GM19240 (cell line): ENCODE data around the gene MMP14.

Source experiments
- DNase-seq: peaks from one replicate; pipeline ENCODE4 v3.0.0; 2011; ENCODE audit warnings: low spot score; ENCODE audit not compliant: insufficient read length

Gene MMP14

DNA sequence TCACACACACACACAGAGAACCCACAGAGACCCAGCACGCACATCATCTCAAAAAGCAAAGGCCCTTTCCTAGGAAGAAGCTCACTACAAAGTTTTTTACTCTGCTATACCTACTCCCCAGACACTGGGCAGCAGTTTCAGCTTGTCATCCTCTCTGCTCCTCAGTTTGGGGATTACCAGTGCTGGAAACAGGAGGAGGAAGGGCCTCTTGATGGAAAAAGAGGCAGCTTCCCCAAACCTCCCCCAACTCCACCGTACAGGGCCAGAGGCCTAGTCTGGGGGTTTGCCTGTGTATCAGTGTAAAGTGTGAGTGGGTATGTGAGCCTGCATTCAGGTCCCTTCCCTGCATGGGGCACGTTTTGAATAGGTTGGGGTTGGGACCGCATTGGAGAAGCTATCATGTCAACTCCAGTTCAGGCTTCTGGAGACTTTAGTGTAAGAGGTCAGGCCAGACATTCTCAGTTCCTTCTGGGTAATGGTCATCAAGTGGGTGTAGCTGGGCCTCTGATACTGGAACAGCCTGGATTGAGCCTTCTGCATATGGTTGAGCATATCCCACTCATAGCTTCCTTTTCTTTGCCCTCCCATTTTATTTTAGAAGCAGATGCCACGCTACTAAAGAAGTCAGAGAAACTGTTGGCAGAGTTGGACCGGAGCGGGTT is 47.8 kb downstream of the MMP14 start:
- DNase-seq: no peak

GRCh38 chr14:22884738-22885523 is 48.5 kb downstream of the MMP14 start:
- DNase-seq: no peak

DNA sequence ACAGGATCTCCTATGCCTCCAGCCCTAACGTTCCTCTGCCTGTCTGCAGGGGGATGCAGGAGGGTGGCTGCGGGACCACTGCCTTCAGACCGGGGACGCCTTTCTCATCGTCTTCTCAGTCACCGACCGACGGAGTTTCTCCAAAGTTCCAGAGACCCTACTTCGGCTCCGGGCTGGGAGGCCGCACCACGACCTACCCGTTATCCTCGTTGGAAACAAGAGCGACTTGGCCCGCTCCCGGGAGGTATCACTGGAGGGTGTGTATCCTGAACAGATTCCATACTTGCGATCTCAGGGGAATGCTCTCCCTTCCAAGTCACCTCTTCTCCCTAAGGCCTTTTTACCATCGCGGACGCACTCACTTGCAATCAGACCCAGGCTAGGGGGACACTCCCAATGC is 49.6 kb downstream of the MMP14 start:
- DNase-seq: no peak

DNA sequence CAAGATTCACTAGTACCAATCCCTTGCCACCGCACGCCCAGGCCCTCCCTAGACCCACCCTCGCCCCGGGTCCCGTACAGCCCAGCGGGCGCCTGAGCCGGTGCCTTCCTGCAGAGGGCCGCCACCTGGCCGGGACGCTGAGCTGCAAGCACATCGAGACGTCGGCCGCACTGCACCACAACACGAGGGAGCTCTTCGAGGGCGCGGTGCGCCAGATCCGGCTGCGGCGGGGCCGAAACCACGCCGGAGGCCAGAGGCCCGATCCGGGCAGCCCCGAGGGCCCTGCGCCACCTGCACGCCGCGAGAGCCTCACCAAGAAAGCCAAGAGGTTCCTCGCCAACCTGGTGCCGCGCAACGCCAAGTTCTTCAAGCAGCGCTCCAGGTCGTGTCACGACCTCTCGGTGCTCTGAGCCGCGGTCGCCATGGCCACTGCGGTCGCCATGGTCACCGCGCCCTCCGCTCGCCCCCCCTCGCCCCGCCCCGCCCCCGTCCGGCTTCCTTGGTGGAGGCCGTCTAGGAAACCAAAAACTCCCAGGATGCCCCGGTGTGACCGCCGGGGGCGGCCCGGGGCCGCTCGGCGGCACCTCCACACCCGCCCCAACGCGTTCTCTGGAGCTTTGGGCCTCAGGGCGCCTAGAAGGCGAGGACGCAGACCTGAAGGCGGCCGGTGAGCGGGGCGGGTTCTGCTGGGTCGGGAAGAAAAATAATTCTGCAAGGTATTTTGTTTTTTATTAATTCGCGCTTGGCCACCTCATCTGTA is 50.3 kb downstream of the MMP14 start:
- DNase-seq: peak; percentile 70

DNA sequence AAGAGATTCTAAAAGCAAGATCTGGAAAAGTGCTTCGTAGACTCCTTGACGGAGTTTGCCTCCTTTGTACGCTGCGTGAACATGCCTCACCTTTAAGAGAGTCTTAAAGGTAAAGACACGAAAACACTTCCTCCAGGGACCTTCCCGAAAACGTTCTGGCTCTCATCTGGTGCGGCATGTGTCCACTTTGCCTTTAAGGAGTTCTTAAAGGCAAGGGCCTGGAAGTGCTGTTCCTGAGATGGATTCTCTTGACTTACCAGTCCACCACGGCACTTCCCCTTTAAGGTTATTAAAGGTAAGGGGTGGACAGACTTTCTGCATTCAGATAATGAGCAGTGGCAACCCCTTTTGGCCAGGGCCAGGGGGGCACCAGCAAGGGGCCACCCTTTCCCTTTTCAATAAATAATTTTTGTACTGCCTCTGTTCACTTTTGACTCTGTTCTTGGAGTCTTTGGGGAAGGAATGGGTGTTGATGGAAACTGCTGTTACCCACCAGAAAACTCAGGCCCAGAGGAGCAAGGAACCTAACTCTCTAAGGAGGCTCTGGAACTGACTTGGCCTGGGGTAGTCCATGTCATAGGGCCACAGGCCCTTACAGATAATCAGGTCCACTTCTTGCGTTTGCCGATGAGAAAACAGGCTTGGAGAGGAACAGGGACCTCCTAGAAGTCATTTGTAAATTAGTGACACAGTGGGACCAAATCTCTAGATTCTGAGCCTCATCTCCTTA is 51.0 kb downstream of the MMP14 start:
- peak; percentile 23 for DNase-seq

DNA sequence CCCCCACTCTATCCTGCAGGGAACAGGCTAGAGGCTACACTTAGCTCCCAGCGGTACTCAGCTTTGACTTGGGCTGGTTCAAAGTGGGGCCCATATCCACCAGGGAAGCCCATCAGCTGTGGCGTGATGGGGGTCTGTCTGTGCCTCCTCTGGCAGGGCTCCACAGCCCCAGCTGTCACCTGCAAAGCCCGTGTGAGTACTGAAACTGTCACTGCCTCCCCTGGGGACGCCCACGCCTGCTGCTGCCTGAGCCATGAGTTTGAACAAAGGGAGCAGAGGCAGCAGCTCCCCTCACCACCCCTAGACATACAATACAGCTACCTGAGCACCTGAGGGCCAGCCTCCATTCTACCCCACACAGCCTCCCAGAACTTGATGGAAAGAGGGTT is 51.6 kb downstream of the MMP14 start:
- DNase-seq: peak; percentile 48

DNA sequence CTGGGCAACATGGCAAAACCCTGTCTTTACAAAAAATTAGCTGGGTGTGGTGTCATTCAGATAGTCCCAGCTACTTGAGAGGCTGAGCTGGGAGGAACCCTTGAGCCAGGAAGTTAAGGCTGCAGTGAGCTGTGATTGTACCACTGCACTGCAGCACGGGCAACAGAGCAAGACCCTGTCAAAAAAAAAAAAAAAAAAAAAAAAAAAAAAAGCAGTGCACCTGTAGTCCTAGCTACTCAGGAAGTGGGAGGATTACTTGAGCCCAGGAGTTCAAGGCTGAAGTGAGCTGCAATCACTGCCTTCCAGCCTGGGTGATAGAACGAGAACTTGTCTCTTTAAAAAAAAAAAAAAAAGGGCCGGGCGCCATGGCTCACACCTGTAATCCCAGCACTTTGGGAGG is 52.3 kb downstream of the MMP14 start:
- no peak for DNase-seq

DNA sequence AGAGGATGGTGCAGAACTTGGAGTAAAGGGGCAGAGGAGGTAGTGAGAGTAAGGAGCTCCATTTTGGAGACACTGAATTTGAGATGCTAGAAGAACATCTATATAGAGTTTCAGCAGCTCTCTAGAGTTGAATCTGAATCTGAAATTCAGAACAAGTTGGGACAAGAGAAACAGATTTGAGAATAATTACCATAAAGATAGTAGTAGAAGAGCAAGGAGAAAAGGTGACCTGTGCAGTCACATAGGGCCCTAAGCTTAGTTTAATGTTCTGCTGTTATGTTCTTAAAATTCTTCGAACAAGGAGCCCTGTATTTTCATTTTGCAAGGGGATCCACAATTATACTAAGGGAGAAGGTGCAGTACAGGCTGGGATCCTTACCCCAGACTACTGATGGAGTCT is 54.0 kb downstream of the MMP14 start:
- no peak for DNase-seq

GRCh38 chr14:22892488-22892887 is 56.1 kb downstream of the MMP14 start:
- no peak for DNase-seq

DNA sequence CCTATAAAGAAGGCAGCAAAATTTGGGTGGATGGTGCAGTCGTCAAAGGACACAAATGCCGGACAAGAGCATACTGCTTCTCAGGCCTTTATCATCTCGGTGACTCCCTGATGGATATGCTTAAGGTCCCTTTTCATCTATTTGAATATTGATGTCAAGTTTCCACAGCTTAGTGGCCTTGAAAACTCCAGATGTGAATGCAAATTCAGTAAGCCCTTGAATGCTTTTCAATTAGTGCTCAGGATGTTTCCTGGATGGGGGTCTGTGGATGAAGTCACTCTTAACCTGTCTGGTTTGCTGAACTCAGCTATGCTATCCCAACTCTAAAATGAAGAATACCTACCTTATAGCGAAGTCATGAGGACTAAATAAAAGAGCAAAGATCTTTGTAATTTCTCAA is 57.3 kb downstream of the MMP14 start:
- DNase-seq: no peak

- DNase-seq: no peak
These were observed 59.0 kb downstream of the MMP14 start for GRCh38 chr14:22895402-22895801.

DNA sequence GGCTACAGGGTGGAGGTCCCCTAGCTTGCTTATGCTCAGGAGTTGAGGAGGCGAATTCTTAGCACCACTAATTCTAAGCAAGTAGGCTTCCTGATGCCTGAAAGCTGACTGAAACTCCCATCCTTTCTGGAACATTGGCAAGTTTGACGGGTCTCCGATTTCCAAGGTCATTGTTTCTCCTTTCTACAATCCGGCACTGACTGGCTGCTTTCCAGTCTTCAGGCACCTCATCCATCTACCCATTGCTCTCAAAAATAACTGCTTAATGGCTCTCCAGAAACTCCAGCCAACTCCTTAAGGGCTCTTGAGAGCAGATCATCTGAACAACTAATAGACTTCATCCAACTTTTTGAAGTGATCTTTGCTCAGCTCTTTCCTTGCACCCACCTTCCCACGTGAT is 60.0 kb downstream of the MMP14 start:
- no peak for DNase-seq

- no peak for DNase-seq
These were observed 60.4 kb downstream of the MMP14 start for GRCh38 chr14:22896760-22897159.

DNA sequence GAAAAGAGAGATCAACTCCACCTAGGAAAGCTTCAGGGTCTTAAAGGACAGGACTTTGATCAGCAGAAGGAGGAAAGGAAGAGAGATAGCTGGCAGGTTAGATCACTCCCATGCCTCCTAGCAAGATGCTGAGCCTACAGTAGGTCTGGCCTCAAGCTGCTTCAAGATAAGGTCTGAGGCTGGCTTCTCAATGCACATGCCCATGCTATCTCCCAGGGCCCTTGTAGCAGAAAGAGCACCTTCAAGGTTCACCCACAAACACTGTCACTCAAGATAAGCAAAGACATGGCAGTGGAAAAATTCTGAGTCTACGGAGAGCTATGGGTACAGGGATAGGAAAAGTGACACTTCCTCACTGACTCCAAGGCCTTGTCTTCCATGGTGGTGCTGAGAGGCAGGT is 61.0 kb downstream of the MMP14 start:
- no peak for DNase-seq
